ENCODE measurements around the gene GRHL1. TPM values are rescaled to one million over a fixed set of nuclear protein-coding genes. Genes with fewer than 3 reads are reported as not detected.
"Not testable (repeated sequence)": the region's sequence is repeated elsewhere in the genome, so short reads cannot be mapped to it uniquely, and the experiment has no call there.

Gene GRHL1
- total and polyA plus RNA-seq, 2 of the 4 experiments (the other 2 are of a cell fraction), result 0.18 to 0.21 TPM

DNA sequence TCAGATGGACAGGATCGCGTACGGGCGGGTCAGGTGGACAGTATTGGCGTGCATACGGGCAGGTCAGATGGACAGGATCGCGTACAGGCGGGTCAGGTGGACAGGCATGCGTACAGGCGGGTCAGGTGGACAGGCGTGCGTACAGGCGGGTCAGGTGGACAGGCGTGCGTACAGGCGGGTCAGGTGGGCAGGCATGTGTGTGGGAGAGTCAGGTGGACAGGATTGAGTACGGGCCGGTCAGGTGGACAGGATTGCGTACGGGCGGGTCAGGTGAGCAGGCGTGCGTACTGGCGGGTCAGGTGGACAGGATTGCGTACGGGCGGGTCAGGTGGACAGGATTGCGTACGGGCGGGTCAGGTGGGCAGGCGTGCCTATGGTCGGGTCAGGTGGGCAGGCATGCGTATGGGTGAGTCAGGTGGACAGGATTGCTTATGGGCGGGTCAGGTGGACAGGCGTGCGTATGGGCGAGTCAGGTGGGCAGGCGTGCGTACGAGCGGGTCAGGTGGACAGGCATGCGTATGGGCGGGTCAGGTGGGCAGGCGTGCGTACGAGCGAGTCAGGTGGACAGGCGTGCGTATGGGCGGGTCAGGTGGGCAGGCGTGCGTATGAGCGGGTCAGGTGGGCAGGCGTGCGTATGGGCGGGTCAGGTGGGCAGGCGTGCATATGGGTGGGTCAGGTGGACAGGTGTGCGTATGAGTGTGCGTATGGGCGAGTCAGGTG, 60.3 kb downstream of the GRHL1 start:
- H2BK120ac ChIP-seq (ENCODE audit: low read depth, low read length); H4K5ac ChIP-seq (ENCODE audit: low read depth, low read length); H3K27me3 ChIP-seq (ENCODE audit: control insufficient read depth, insufficient read depth, low read length); H2AFZ ChIP-seq (replicated peaks; ENCODE audit: low read length, poor library complexity); DNase-seq; dilution Hi-C loops (cut with HindIII; ENCODE audit: low sequenced_read_pairs, unreplicated experiment); in situ Hi-C loops (cut with MboI; ENCODE audit: low sequenced_read_pairs); H3K56ac ChIP-seq (ENCODE audit: extremely low read depth, insufficient read depth, low read length); H2BK5ac ChIP-seq (ENCODE audit: low read depth, low read length, poor library complexity, severe bottlenecking); intact Hi-C loops (cut with micrococcal nuclease); H3K23ac ChIP-seq (ENCODE audit: low read depth, low read length); H3K14ac ChIP-seq (replicated peaks; ENCODE audit: low read depth, low read length); H4K20me1 ChIP-seq (ENCODE audit: insufficient read depth, low read length); ATAC-seq (ENCODE audit: low read depth); BruUV-seq (replicated peaks); H4K8ac ChIP-seq (ENCODE audit: low read depth in 2 of 2, low read length in 2 of 2); CTCF ChIA-PET; H3K9me3 ChIP-seq (ENCODE audit: control insufficient read depth, insufficient read depth, low read length); H3K4ac ChIP-seq (ENCODE audit: low read depth, low read length); H2AK9ac ChIP-seq (replicated peaks; ENCODE audit: low read depth, low read length, poor library complexity); H3K79me1 ChIP-seq (ENCODE audit: low read depth in 1 of 2, low read length in 2 of 2); H4K91ac ChIP-seq (ENCODE audit: insufficient read depth, low read depth, low read length); H3K4me2 ChIP-seq (ENCODE audit: low read depth, low read length); H2BK15ac ChIP-seq (ENCODE audit: low read depth, low read length); H2BK20ac ChIP-seq (ENCODE audit: low read depth, low read length); H3K36me3 ChIP-seq (ENCODE audit: control insufficient read depth, insufficient read depth, low read length); H3K9ac ChIP-seq (ENCODE audit: low read depth, low read length); H3K27ac ChIP-seq (ENCODE audit: insufficient read depth, low read length); H3K18ac ChIP-seq (ENCODE audit: low read depth, low read length); H3K9me1 ChIP-seq (ENCODE audit: insufficient read depth, low read length); POLR2A ChIA-PET (ENCODE audit: unreplicated experiment); H3K4me3 ChIP-seq (ENCODE audit: insufficient read depth, low read depth, low read length): not testable (repeated sequence)
- peaks cover 28% of the 10 kb centered on the region for H3K4me1 ChIP-seq (ENCODE audit: control insufficient read depth, insufficient read depth, low read length)
- 96% methylated on average over 26 of the region's 61 CpGs; no CpG with 5 or more reads in 1 of the 2 experiments for WGBS, 2 experiments (ENCODE audit: extremely low coverage in 2 of 2, insufficient read length in 1 of 2)
- H2AK5ac ChIP-seq (ENCODE audit: low read depth, low read length), result peak overlapping the region; percentile 3; the same call in 1 of the 2 replicates

GRCh38 chr2:10012366-10012962, 61.0 kb downstream of the GRHL1 start:
- H3K18ac ChIP-seq (ENCODE audit: low read depth, low read length); H3K9me1 ChIP-seq (ENCODE audit: insufficient read depth, low read length); H4K5ac ChIP-seq (ENCODE audit: low read depth, low read length); H2AK9ac ChIP-seq (replicated peaks; ENCODE audit: low read depth, low read length, poor library complexity); H2AFZ ChIP-seq (replicated peaks; ENCODE audit: low read length, poor library complexity); H2BK15ac ChIP-seq (ENCODE audit: low read depth, low read length); POLR2A ChIA-PET (ENCODE audit: unreplicated experiment); DNase-seq; H3K56ac ChIP-seq (ENCODE audit: extremely low read depth, insufficient read depth, low read length); H3K4me2 ChIP-seq (ENCODE audit: low read depth, low read length); H3K23ac ChIP-seq (ENCODE audit: low read depth, low read length); H3K4ac ChIP-seq (ENCODE audit: low read depth, low read length); CTCF ChIA-PET; BruUV-seq (replicated peaks); H3K36me3 ChIP-seq (ENCODE audit: control insufficient read depth, insufficient read depth, low read length); dilution Hi-C loops (cut with HindIII; ENCODE audit: low sequenced_read_pairs, unreplicated experiment); H3K79me1 ChIP-seq (ENCODE audit: low read depth in 1 of 2, low read length in 2 of 2); H3K27me3 ChIP-seq (ENCODE audit: control insufficient read depth, insufficient read depth, low read length); H4K8ac ChIP-seq (ENCODE audit: low read depth in 2 of 2, low read length in 2 of 2); H3K14ac ChIP-seq (replicated peaks; ENCODE audit: low read depth, low read length); H2BK120ac ChIP-seq (ENCODE audit: low read depth, low read length); H3K4me3 ChIP-seq (ENCODE audit: insufficient read depth, low read depth, low read length); H3K9me3 ChIP-seq (ENCODE audit: control insufficient read depth, insufficient read depth, low read length); intact Hi-C loops (cut with micrococcal nuclease); H3K27ac ChIP-seq (ENCODE audit: insufficient read depth, low read length); H2BK20ac ChIP-seq (ENCODE audit: low read depth, low read length); H4K91ac ChIP-seq (ENCODE audit: insufficient read depth, low read depth, low read length); H2AK5ac ChIP-seq (ENCODE audit: low read depth, low read length); H3K9ac ChIP-seq (ENCODE audit: low read depth, low read length); in situ Hi-C loops (cut with MboI; ENCODE audit: low sequenced_read_pairs); H4K20me1 ChIP-seq (ENCODE audit: insufficient read depth, low read length); H2BK5ac ChIP-seq (ENCODE audit: low read depth, low read length, poor library complexity, severe bottlenecking); ATAC-seq (ENCODE audit: low read depth): not testable (repeated sequence)
- H3K4me1 ChIP-seq (ENCODE audit: control insufficient read depth, insufficient read depth, low read length), result peaks cover 24% of the 10 kb centered on the region
- 92% methylated on average over 12 of the region's 37 CpGs; no CpG with 5 or more reads in 1 of the 2 experiments for WGBS, 2 experiments (ENCODE audit: extremely low coverage in 2 of 2, insufficient read length in 1 of 2)

Measured in IMR-90 (cell line).